Measurements from ENCODE around the gene YIF1B.

- TF ChIP-seq CTCF (IDR thresholded peaks at IDR 0.05; ENCODE audit: low read length) (no peak), EZH2phosphoT487 (IDR thresholded peaks at IDR 0.05; ENCODE audit: low read length) (no peak)
These were observed 10.8 kb downstream of the YIF1B start for GRCh38 chr19:38304866-38305429.

All from MM.1S (cell line).